Measurements from ENCODE around the gene ADPRHL1. TPM values are rescaled to one million over a fixed set of nuclear protein-coding genes. Genes with fewer than 3 reads are reported as not detected.

ADPRHL1 gene
- total RNA-seq, 2 experiments from 2014 or later, result 0.42 to 0.47 TPM

DNA sequence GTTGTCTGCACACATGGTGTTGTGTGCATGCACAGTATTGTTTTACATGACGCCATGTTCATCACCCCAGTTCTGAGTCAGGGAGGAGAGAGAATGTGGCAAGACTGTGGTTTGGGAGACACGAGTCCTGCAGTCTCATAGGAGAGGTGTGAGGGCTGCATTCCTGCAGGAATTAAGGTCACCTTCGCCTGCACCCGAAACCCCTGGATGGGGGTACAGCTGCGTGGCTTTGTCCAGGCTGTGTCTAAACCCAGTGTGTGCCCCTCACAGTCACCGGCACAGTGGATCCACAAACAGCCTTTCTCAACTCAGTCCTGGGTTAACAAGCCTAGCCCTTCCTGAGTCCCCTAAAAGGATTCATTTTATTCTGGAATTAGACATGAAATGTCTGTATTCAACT is 5.7 kb downstream of the ADPRHL1 start:
- no peaks in the 10 kb centered on the region for H3K9me3 Mint-ChIP-seq
- TF ChIP-seq, protein P1, sequence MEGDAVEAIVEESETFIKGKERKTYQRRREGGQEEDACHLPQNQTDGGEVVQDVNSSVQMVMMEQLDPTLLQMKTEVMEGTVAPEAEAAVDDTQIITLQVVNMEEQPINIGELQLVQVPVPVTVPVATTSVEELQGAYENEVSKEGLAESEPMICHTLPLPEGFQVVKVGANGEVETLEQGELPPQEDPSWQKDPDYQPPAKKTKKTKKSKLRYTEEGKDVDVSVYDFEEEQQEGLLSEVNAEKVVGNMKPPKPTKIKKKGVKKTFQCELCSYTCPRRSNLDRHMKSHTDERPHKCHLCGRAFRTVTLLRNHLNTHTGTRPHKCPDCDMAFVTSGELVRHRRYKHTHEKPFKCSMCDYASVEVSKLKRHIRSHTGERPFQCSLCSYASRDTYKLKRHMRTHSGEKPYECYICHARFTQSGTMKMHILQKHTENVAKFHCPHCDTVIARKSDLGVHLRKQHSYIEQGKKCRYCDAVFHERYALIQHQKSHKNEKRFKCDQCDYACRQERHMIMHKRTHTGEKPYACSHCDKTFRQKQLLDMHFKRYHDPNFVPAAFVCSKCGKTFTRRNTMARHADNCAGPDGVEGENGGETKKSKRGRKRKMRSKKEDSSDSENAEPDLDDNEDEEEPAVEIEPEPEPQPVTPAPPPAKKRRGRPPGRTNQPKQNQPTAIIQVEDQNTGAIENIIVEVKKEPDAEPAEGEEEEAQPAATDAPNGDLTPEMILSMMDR (IDR thresholded peaks at IDR 0.05), result no peak
- ATAC-seq (ENCODE audit: poor library complexity) (no peak), DNase-seq (no peak)
- Histone ChIP-seq H3K27ac (ENCODE audit: low read depth in 1 of 2, low read length in 2 of 2) (no peak overlapping the region), H3K36me3 (ENCODE audit: insufficient read depth, low read length) (no peaks in the 10 kb centered on the region), H3K27me3 (ENCODE audit: control insufficient read depth in 1 of 2, insufficient read depth in 2 of 2, low read length in 2 of 2) (no peaks in the 10 kb centered on the region), H3K9me3 (ENCODE audit: control insufficient read depth in 1 of 2, insufficient read depth in 1 of 2, low read length in 2 of 2) (no peaks in the 10 kb centered on the region), H3K4me1 (ENCODE audit: insufficient read depth, low read length) (no peaks in the 10 kb centered on the region), H3K4me3 (ENCODE audit: low read length) (no peak overlapping the region)
- intact Hi-C loops (cut with DNase I, micrococcal nuclease), result no loop called here
- H3K36me3 Mint-ChIP-seq (ENCODE audit: low read depth), result peaks cover 2% of the 10 kb centered on the region
- H3K27me3 Mint-ChIP-seq, result no peaks in the 10 kb centered on the region
- CTCF ChIA-PET, result no interaction called here
- POLR2A ChIA-PET, result no interaction called here
- no peak overlapping the region for H3K27ac Mint-ChIP-seq
- H3K4me3 Mint-ChIP-seq, result no peak overlapping the region
- no peaks in the 10 kb centered on the region for H3K4me1 Mint-ChIP-seq (ENCODE audit: low read depth)

DNA sequence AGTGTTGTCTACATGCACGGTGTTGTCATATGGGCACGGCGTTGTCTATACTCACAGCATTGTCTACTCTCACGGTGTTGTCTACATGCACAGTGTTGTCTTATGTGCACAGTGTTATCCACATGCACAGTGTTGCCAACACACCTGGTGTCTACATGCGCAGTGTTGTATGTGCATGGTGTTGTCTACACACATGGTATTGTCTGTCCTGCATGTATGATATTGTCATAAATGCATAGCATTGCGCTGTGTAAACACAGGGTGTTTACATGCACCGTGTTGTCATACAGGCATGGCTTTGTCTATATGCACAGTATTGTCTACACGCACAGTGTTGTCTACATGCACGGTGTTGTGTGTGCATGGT is 6.8 kb downstream of the ADPRHL1 start:
- intact Hi-C loops (cut with DNase I, micrococcal nuclease), result no loop called here
- CTCF ChIA-PET, result no interaction called here

DNA sequence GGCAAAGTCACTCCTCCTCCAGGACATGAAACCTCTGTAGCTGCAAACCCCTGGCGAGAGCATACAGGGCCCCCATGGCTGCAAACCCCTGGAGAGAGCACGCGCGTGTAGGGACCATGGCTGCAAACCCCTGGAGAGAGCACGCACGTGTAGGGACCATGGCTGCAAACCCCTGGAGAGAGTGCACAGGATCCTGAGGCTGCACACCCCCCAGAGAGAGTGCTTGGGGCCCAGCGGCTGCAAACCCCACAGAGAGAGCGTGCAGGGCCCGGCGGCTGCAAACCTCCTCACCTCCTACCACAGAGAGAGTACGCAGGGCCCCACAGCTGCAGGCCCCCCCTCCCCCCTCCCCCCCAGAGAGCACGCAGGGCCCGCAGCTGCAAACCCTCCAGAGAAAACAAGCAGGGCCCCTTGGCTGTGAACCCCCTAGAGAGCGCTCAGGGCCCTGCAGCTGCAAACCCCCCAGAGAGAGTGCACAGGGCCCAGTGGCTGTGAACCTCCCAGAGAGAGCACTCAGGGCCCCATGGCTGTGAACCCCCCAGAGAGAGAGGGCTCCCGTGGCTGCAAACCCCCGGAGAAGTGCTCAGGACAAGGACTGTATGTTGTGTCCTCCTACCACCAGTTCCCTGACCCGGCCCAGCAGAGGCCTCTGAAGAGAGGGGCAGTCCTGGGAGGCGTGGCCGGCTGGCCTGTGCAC is 7.3 kb downstream of the ADPRHL1 start:
- TF ChIP-seq, protein P1 (IDR thresholded peaks at IDR 0.05), result no peak
- no peak for DNase-seq
- Histone ChIP-seq H3K27me3 (ENCODE audit: control insufficient read depth in 1 of 2, insufficient read depth in 2 of 2, low read length in 2 of 2) (no peaks in the 10 kb centered on the region), H3K27ac (ENCODE audit: low read depth in 1 of 2, low read length in 2 of 2) (no peak overlapping the region), H3K4me1 (ENCODE audit: insufficient read depth, low read length) (no peaks in the 10 kb centered on the region), H3K4me3 (ENCODE audit: low read length) (no peak overlapping the region), H3K9me3 (ENCODE audit: control insufficient read depth in 1 of 2, insufficient read depth in 1 of 2, low read length in 2 of 2) (peaks cover 0 to 5% of the 10 kb centered on the region in 2 experiments), H3K36me3 (ENCODE audit: insufficient read depth, low read length) (no peaks in the 10 kb centered on the region)
- ChIA-PET POLR2A (no interaction called here), CTCF (no interaction called here)
- Mint-ChIP-seq H3K27me3 (no peaks in the 10 kb centered on the region), H3K4me3 (no peak overlapping the region), H3K4me1 (ENCODE audit: low read depth) (no peaks in the 10 kb centered on the region), H3K9me3 (no peaks in the 10 kb centered on the region), H3K36me3 (ENCODE audit: low read depth) (peaks cover 8% of the 10 kb centered on the region), H3K27ac (no peak overlapping the region)
- no peak for ATAC-seq (ENCODE audit: poor library complexity)
- intact Hi-C loops (cut with DNase I, micrococcal nuclease), result no loop called here

More for the DNA sequence above, 6.8 kb downstream of the ADPRHL1 start:
- ATAC-seq (ENCODE audit: poor library complexity) (no peak), DNase-seq (no peak)
- Mint-ChIP-seq H3K4me3 (no peak overlapping the region), H3K27me3 (no peaks in the 10 kb centered on the region), H3K27ac (no peak overlapping the region), H3K9me3 (no peaks in the 10 kb centered on the region), H3K4me1 (ENCODE audit: low read depth) (no peaks in the 10 kb centered on the region), H3K36me3 (ENCODE audit: low read depth) (peaks cover 4% of the 10 kb centered on the region)
- POLR2A ChIA-PET, result no interaction called here
- no peaks in the 10 kb centered on the region for H3K36me3 ChIP-seq (ENCODE audit: insufficient read depth, low read length)
- H3K4me3 ChIP-seq (ENCODE audit: low read length), result no peak overlapping the region
- no peaks in the 10 kb centered on the region for H3K4me1 ChIP-seq (ENCODE audit: insufficient read depth, low read length)
- no peak overlapping the region for H3K27ac ChIP-seq (ENCODE audit: low read depth in 1 of 2, low read length in 2 of 2)
- no peaks in the 10 kb centered on the region for H3K27me3 ChIP-seq (ENCODE audit: control insufficient read depth in 1 of 2, insufficient read depth in 2 of 2, low read length in 2 of 2)
- TF ChIP-seq, protein P1 (IDR thresholded peaks at IDR 0.05), result no peak
- H3K9me3 ChIP-seq (ENCODE audit: control insufficient read depth in 1 of 2, insufficient read depth in 1 of 2, low read length in 2 of 2), result peaks cover 0 to 4% of the 10 kb centered on the region in 2 experiments

Measured in CD4-positive, alpha-beta T cell (primary cell).